H4 (cell line): ENCODE results near the gene TRPC5OS. TPM values are rescaled to one million over a fixed set of nuclear protein-coding genes. Genes with fewer than 3 reads are reported as not detected.

Source experiments
- DNase-seq: peaks from one replicate; pipeline ENCODE4 v3.0.0-alpha.2; 2015; ENCODE audit warnings: low spot score
- total RNA-seq: library from RNA; depleted of rRNA; stranded (reverse); fragments of >200 nt; shearing (Covaris generic); gene quantifications from 2 replicates; pipeline ENCODE4 v1.2.3, GENCODE V29; 2014; rRNA removed

The TRPC5OS gene
- 0.04 and 0.33 TPM in 2 replicates for total RNA-seq

DNA sequence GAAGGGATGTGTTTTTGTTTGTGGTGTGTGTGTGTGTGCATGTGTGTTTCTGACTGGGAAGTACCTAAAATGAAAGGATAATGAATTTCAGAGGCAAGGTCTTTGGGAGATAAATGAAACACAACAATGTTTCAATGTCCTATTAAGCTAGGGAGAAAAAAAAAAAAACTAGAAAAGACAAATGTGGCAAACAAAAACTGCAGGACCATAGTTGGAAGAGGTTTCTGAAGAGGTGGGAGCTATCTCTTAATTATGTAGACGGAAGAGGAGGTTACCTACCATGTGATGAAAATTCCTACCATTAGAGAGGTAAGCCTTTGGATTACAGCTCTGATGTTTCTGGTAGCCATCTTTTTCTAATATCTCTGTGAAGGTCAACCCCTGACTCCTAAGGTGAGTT lies at the start of gene TRPC5OS:
Gene TRPC5OS (plus strand): TSS at position 301 of the 400 bp plus-strand sequence. CDS start 25,669 bp downstream, outside the sequence.
- no peak for DNase-seq

DNA sequence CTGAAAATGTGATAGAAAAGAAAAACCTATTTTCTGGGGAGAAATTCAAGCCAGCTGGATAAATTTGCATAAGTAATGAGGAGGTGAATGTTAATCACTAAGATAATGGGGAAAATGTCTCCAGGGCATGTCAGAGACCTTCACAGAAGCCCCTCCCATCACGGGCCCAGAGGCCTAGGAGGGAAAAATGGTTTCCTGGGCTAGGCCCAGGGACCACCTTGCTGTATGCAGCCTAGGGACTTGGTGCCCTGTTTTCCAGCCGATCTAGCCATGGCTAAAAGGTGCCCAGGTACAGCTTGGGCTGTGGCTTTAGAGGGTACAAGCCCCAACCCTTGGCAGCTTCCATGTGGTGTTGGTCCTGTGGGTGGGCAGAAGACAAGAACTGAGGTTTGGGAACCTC lies 46.6 kb upstream of the TRPC5OS start:
- DNase-seq: no peak

- no peak for DNase-seq
Observed at GRCh38 chrX:111830571-111830970, 45.4 kb upstream of the TRPC5OS start.

DNA sequence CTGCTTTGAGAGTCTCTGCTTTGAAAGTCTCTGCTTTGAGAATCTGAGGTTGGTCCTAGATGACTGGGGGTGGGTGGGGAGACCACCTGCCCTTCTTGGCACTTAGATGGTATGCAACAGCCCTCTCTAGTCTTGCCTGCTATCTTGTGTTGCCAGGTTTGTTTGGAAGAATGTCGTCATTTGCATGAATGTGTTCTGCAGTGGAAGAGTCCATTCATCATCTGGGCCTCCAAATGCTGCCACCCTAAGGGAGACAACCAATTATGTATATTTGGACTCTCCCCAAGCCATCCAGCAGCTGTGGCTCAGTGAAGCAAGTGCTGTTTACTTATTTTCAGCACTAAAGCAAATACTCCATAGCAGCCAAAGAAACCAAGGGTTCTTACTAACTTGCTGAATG lies 44.6 kb upstream of the TRPC5OS start:
- no peak for DNase-seq

DNA sequence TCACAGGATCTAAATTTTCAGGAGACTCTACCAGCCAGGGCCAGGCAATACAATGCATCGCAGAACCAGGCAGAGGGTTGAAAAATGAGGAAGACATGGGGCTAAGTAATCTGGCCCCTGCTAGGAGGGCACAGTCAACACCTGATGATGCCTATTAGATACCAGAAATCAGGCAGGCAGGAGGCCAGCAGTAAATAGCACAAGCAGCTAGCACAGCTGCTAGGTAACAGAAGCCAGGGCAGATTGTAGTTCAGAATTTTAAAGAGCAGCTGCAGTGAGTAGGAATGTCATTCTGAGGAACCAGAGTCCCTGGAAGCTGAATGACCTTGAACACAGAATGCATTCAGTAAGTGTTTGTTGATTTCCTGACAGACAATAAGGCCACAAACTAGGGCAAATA lies 38.8 kb upstream of the TRPC5OS start:
- no peak for DNase-seq

DNA sequence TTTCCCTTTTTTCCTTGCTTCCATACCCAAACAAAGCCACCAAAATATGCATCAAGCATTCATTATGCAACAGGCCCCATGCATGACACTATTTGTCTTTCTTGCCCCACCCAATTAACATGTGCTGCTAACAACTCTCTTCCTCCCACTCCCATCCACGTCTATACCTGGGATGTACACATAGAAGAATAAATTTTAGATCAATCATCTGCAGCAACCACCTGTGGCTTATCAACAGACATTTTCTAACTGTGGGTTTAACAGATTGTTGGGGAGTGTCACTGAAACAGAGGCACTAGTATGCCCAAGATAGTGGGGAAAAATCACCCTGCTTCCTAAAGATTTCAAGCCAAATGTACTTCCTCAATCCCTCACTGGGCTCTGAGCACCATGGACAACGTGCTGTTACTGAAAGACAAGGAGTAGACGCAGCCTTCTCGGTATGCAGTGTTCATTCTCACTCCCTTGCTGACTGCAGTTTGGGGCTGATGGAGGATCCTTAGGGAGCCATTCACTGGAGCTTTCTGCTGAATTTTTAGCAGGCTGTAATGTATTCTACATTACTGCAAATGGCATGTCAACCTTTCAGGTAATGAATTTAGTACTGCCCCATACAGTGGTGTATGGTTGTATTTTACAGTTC lies 28.4 kb upstream of the TRPC5OS start:
- DNase-seq: no peak

DNA sequence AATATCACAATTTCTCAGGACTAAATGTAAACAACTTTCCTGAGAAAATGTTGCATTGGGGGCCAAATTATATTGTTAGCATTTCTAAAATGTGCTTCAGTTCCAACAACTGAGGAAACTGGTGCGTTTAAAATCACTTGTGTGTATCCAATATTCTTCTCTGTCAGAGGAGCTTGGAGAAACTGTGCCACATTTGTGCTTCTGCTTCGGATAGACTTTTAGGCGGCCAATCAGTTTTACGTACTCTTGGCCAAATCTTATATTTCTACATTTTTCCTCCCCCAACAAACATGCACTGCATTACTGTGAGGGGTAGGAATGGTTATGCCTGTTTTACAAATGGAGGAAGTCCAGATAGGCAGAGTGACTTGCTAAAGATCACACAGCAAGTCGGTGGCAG lies 27.4 kb upstream of the TRPC5OS start:
- no peak for DNase-seq

GRCh38 chrX:111850975-111851374 lies 25.0 kb upstream of the TRPC5OS start:
- DNase-seq: no peak

DNA sequence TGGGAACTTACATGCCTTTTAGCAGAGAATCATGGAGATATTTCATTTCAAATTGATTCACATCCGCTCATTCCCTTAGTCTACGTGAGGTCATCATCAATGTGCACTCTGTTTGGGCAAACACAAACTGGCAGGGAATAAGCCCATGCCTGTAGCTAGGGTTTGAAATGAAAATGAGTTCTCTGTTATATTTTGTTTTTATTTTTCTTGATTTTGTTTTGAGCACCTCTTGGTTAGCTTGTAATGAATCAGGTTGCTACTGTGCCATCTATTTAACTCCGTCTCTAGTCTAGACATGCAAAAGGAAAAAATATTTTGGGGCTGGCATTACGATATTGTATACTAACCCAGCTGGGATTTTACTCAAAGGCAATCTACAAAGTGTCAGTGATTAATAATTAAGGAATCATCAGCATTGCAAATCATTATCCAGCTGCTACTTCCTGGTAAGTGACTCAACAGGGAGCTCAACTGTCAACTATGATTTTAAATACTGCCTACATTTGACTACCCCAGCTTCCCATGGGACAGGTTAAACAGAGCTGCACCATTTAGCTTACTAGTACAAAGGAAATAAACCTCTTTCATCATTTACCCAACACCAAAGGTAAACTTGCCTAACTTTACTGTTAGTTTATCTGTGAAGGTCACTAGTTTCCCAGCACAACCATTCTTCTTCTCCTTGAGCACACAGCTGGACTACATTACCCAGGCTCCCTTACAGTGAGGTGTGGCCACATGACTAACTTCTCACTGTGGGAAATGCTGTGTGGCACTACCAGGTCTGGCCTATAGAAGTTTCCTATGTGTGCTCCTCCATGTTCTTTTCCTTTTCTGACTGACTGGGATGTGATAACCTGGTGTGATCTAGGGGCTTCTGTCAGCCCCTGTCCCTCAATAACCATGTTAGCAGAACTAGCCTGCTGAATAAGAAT lies 21.2 kb upstream of the TRPC5OS start:
- DNase-seq: peak; percentile 19

DNA sequence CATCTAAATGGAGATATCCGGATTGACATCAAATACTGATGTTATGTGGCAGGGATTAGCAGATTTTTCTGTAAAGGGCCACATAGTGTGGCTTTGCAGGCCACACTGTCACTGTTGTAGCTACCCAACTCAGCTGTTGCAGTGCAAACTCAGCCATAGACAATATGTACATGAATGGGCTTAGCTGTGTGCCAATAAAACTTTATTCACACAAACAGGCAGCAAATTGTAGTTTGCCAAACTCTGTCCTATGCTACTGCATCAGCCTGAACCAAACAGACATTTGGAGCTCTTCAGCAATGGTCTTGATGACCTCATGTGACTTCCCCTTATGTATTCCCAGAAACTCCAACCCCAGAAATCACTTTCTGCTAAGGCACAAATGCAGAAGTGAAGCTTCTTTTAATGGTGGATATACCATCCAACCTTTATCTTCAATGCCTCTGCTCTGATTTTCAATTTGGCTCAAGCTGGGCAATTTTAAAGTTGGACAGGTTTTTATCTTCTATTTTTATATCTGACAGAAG lies 18.4 kb upstream of the TRPC5OS start:
- no peak for DNase-seq

DNA sequence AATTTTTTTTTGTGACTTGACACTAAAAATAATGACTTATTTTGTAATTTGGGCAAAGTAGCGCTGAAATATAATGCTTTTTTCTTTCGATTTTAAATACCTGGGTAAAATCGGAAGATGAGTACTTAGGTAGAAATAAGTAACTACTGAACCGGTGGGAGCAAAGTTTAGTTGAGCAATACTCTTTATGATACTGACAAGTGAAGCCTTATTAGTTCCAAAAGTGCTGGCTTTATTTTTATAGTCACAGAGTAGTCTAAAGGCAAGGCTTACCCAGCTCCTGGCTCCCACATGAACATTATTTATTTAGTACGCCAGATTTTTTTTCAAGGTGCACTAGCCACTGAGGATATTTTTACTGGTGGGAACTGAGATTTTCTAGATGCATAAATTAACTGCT lies 14.4 kb upstream of the TRPC5OS start:
- DNase-seq: no peak

- no peak for DNase-seq
Observed at GRCh38 chrX:111867236-111867635, 8.7 kb upstream of the TRPC5OS start.

DNA sequence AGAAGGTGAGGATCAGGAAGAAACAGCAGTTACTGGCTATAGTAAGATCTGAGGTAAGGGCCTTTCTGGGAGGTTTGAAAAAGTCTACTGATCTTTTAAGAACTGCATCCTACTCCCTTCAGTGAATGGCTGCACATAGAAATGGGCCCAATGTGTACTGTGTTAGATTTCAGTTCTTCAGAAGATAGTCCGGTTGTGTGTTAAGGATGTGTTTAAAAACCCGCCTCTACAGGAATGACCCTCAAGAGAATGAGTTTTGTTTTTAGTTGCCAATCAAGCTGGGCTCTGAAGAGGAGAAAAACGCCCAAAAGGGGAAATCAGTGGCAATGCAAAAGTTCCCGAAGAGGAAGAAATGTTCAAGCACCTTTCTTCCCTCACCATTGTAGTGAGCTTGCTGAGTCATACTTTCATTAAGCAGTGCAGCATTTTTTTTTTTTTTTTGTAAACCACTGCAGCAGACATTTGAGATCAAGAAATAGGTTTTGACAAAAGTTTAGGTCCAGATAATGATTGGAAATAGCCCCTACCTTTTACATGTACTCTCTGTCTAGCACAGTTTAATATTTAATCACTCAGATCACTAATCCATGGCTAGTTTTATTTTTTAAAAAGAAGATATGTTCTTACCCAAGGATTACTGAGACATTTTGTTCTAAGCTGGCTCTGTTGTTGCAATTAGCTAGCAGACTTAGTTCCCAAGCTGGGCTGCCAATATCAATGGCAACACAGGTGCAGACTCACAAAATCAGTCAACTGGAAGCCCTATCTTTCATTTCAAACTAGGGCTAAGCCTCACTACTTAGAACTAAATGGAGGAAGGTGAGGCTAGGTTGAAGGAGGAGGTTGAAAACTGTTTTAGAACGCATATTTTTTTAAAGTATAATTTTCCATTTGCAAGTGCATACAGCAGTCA lies 7.0 kb upstream of the TRPC5OS start:
- DNase-seq: peak; percentile 31

DNA sequence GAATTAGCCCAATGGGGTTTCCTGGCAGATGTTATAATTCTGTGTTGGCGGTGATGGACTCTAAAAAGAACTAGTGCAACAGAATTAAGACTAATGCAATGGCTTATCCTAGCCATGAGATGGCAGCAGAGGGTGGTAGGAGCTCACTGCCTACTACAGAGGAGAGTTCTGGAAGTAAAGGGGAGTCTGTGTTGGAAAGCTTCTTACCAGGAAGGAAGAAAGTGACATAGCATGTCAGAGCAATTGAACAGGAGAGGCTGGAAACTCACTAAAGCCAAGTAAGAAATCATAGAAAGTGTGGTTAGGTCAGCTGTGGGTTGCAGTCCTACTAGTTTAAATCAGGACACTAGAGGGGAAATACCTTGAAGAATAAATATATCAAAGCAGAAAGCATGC lies 6.3 kb upstream of the TRPC5OS start:
- DNase-seq: peak; percentile 77

GRCh38 chrX:111874241-111874640 lies 1.7 kb upstream of the TRPC5OS start:
- DNase-seq: no peak

GRCh38 chrX:111876646-111877045 lies 665 bp downstream of the TRPC5OS start:
- DNase-seq: no peak

DNA sequence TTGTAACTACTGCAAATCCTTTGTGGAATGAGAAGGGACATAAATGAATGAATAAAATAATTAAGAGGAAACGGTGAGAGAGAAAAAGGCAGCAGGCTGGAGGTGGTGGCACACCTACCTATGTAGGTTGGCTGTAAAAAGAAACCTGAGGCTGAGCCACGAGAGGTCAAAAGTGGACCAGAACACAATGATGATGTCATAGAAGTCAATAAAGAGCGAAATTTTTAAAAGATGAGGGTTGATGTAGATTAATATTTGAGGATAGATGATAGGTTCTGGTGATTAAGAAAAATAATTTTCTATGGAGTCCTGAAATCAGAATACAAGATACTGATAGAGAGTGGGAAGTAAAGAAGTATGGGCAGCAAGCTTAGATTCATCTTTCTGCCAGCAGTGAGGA lies 1.7 kb downstream of the TRPC5OS start:
- DNase-seq: no peak

- DNase-seq: no peak
Observed at GRCh38 chrX:111880735-111881134, 4.8 kb downstream of the TRPC5OS start.

GRCh38 chrX:111881715-111882114 lies 5.7 kb downstream of the TRPC5OS start:
- DNase-seq: no peak

DNA sequence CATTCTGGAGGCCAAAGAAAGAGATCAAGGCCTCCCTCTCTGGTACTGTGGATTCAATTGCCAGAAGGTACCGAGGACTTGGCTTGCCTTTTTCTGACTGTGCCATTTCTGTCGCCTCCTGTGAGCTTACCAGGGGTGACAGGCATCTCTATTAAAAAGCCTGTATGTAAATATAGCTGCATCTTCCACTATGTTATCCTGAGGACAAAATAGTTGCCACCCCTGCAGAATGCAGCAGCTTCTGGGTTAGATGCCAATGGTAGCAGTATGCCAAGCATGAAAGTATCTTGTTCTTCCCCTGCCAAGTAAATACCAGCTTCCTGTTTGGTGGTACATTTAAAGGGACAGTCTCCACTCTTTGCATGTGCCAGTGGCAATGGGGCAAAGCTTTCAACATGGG lies 10.7 kb downstream of the TRPC5OS start:
- no peak for DNase-seq

- no peak for DNase-seq
Observed at GRCh38 chrX:111888600-111888999, 12.6 kb downstream of the TRPC5OS start.

GRCh38 chrX:111892375-111892774 lies 16.4 kb downstream of the TRPC5OS start:
- DNase-seq: no peak
